Glomerular endothelial cell (primary cell): ENCODE results near the gene RDH14. TPM values are rescaled to one million over a fixed set of nuclear protein-coding genes. Genes with fewer than 3 reads are reported as not detected.

Experiments
- DNase-seq: peaks from one replicate; pipeline ENCODE4 v3.0.0-alpha.2; 2011; ENCODE audit warnings: low read depth, low spot score; ENCODE audit errors: extremely low read depth
- total RNA-seq: library from RNA; depleted of rRNA; stranded (reverse); fragments of >200 nt; gene quantifications from 2 replicates; pipeline ENCODE4 v1.2.3, GENCODE V29; 2015

The RDH14 gene
- total RNA-seq, 1 donor from 2014 or later, result 19.4 TPM

DNA sequence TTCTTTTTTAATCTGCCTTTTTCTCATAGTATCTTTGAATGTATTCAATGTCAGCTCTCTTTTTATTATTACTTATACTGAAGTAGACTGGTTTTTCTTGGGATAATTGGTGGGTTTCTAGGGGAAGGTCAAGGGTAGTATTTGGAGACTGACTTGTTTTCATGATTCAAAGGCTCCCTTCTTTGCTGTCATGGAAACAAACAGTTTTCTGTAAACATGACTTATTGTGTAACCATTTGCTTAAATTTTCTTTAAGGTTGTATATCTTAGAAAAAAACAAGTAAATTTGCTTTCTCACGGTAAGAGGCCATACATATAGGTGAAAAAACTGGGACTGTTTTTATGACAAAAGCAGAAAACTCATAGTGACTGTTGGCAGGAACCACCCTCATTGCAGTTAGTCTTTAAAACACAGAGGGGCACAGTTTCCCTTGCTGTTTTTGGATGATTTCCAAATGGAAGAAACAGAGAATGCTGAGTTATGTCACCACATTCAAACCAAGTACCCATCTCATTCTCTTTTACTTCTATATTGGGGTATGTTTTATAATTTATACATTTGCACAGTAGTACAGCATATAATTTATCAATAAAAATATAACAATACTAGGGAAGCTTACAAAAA, 5.8 kb upstream of the RDH14 start:
- DNase-seq, result no peak

GRCh38 chr2:18560797-18561085, 288 bp upstream of the RDH14 start:
- no peak for DNase-seq

DNA sequence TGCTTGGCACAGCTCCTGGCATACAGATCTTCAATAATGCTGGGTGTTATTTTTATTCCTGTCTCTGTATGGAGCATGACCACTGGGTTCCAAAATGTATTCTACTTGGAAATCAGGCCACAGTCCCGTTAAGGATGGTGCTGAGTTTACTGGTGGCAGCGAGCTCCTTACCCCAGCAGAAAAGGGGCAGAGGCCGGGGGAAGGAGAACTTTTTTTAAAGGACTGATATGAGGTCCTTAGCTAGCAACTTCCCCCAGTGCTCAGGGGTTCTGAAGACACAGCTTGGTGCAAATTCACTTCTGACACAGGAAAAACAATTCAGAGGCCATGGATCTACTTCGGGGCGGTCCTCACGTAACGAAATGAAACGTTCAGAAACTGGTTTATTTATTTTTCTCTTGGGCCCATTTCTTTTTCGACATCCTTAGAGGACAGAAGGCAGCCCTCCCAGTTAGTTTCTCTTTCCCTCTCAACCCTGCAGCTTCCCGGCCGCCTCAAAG, 872 bp downstream of the RDH14 start:
- no peak for DNase-seq

DNA sequence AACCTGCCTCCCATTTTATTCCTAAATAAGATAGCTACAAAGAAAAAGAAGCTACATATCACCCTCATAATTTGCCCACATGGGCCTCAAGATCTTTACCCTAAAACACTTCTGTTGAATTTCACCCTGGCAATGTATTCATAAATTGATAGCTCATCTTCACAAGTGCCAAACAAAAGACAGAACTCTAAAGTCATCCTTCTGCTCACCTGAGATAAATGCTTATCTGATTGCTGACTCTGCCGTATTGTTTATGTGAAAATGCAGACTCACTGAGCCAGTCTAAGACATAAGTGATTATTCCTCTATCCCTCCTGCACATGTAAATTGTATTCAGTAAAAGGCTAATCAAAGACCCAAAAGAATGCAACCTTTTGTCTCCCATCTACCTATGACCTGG, 2.0 kb downstream of the RDH14 start:
- DNase-seq, result no peak

DNA sequence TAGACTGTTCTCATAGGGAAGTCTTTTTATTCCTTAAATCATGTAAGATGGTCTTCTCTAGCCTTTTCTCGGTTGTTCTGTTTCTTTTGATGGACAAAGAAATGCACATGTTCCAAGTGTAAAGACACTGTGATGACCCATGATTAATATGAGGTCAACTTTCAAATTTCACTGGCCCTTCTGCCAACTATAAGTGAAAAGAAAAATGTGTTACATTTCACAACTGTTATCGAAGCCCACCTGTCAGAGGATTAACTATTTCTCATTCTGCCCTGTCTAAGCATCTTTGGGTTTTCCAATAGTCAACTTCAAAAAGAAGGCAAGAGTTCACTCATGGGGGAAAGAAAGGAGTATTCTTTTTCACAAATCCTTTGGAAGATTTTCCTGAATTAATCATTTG, 3.3 kb downstream of the RDH14 start:
- no peak for DNase-seq

DNA sequence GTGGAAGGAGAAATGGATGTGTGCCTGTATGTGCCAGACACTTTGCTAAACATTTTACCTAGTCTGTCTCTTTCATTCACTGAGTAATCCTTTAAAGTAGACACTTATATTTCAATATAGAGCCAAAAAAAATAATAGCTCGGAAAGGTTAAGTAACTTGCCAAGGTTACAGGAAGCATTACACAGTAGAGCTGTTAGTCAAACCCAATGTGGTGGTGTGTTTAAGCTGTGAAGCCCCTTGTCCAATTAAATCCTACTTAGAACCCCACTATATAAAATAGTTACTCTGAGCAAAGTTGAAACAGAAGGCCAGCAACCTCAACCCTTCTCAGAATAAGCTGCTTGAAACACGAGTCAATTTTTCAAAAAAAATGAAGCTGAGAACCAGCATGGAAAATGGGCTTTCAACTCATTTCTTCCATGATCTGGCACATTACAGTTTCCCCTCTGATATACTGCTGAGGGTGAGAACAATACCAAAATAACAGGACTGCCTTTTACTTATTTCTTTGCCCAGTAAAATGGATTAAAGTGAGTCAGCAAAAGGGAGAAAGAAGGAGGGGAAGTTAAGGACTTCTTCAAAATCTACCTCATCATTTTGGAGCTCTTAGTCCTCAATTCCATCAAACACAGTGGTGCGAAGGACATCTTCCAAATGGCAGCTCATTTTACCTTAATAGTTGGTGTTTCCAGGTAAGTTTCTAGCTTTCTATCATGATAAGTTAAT, 7.9 kb downstream of the RDH14 start:
- DNase-seq, result no peak

- no peak for DNase-seq
These were observed 8.8 kb downstream of the RDH14 start for GRCh38 chr2:18551623-18552022.

GRCh38 chr2:18551169-18551568, 9.3 kb downstream of the RDH14 start:
- no peak for DNase-seq

DNA sequence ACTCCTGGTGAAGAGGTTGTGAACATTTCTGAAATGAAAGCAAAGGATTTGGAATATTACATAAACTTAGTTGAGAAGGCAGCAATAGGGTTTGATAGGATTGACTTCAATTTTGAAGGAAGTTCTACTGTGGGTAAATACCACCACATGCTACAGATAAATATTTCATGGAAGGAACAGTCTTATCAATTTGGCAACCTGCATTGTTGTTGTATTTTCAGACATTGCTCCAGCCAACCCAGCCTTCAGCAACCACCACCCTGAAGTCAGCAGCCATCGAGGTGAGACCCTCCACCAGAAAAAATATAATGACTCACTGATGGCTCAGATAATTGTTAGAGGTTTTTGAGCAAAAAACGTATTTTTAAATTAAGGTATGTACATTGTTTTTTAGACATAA, 10.0 kb downstream of the RDH14 start:
- no peak for DNase-seq

DNA sequence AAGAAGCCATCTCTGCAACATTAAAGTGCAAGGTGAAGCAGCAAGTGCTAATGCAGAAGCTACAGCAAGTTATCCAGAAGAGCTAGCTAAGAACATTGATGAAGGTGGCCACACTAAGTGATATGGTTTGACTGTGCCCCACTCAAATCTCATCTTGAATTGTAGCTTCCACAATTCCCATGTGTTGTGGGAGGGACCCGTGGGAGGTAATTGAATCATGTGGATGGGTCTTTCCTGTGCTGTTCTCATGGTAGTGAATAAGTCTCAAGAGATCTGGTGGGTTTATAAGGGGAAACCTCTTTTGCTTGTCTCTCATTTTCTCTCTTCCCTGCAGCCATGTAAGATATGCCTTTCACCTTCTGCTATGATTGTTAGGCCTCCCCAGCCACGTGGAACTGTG, 11.4 kb downstream of the RDH14 start:
- no peak for DNase-seq

DNA sequence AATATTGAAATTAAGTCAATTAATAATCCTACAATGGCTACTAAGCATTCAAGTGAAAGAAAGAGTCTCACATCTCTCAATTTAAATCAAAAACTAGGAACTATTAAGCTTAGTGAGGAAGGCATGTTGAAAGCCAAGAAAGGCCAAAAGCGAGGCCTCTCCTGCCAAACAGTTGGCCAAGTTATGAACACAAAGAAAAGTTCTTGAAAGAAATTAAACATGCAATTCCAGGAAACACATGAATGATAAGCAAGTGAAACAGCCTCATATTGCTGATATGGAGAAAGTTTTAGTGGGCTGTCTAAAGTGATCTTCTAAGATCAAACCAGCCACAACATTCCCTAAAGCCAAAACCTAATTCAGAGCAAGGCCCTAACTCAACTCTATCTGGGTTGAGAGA, 11.8 kb downstream of the RDH14 start:
- DNase-seq, result no peak

DNA sequence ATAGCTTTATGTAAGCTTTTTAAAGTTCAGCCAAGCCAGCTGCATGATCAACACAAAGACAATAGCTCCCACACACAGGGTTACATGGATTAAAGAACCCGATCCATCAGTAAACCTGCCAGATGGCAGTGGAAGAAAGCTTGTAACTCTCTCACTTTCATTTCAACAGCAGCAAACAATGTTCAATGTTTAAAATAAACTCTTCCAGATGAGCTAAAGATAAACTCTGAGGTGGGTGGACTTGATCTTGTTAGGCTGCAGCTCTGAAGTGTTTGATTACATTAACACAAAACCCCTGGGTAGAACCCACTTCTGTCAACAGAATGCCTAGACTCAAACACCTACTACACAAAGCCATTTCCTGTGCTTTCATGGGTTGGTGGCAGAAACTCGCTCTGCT, 13.9 kb downstream of the RDH14 start:
- DNase-seq, result no peak

DNA sequence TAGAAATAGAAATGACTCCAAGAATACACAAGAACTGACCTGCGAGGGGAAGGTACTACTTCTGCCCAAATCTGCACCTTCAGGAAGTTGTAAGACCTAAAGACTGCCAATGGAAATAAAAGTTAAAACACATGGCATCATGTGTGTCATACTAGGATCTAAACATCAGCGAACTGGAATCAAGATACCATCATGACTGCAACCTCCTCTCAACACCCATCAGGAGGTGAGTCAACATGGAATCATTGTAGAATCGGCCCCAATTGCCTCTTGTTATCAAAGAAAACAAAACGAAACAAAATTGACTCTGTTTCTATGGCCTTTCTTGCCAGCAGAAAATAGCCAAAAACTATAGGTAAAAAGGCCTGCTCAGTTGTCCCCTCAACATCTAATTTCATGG, 15.1 kb downstream of the RDH14 start:
- DNase-seq, result no peak

DNA sequence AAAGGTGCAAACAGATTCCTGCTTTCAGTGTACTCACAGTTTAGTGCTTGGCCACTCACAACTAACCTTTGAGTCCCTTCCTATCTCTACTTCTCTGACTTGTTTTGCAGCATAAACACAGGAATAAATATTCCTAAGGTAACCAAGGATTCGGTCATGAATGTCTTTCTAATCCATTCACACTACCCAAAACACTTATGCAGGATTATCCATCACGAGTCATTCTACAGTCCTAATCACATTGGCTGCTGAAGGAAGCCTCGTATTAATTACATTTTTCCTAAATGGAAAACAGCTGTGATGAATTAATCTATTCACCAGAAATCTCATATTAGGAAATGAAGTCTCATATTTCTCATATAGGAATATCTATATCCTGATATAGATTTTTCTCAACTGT, 16.3 kb downstream of the RDH14 start:
- DNase-seq, result no peak

DNA sequence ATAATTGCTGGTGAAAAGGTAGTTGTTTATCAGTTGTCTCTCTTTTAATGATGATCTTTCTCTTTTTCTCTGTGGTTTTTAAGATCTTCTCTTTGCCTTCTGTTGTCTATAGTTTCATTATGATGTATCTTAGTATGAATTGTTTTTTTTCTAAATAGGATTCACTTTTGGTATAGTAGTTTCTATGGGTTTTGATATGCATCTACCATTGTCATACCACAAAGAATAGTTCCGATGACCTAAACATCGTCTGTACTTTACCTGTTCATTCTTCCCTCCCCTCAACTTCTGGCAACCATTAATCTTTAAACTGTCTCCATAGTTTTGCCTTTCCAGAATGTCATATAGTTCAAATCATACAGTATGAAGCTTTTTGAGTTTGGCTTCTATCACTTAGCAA, 19.6 kb downstream of the RDH14 start:
- no peak for DNase-seq

DNA sequence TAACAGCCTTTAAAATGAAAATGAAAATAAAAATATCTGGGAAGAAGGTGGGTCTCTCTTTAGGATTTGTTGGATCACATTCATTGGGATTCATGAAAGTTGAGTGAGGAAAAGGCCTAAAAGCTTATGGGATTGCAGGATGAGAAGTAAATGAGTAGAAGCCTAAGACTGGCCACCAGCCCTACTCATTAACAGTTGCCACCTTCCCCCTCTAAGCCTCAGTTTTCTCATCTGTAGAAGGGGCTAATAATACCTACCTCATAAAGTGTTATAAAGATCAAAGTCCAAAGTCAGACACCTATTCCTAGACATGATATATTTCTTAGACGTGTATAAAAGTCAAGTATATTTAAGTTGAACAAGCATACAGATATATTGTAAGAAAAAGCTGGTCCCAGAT, 23.8 kb downstream of the RDH14 start:
- no peak for DNase-seq

GRCh38 chr2:18536100-18536499, 24.4 kb downstream of the RDH14 start:
- no peak for DNase-seq

DNA sequence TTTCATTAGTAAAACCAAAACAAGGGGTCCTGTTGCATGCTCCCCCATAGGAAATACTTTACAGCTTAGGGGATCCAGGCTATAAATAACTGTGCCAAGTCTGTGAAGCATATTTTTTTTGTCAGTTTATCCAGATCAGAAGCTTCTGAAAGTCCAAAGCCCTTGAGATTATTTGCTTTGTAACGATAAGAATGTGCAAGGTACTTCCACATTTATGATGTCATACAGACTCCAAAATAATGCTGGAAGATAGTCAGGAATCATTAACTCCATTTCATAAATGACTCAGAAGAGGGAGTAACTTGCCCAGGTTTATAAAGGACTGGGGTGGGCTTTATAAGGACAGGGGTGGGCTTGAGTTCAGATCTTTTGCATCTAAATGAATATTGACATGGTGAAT, 29.3 kb downstream of the RDH14 start:
- DNase-seq, result no peak

DNA sequence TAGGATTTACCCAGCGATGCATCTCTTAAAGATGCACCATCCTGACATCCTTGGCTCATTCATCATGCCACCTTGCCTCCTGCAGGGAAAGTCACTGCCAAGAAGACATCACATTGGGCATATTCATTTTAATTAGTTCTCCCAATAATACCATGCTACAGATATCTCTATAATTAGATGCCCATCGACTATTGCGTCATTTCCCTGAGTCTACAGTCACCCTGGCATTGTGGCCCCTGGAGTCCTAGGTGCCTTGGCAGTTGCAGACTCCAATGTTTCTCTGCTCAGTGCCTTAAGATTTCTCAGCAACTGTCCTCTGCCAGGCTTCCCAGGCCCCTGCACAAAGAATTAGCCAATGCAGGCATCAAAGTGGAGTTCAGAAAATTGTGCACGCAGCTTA, 32.6 kb downstream of the RDH14 start:
- DNase-seq, result no peak

GRCh38 chr2:18527326-18527725, 33.1 kb downstream of the RDH14 start:
- no peak for DNase-seq

- DNase-seq, result no peak
These were observed 34.0 kb downstream of the RDH14 start for GRCh38 chr2:18526429-18526828.

DNA sequence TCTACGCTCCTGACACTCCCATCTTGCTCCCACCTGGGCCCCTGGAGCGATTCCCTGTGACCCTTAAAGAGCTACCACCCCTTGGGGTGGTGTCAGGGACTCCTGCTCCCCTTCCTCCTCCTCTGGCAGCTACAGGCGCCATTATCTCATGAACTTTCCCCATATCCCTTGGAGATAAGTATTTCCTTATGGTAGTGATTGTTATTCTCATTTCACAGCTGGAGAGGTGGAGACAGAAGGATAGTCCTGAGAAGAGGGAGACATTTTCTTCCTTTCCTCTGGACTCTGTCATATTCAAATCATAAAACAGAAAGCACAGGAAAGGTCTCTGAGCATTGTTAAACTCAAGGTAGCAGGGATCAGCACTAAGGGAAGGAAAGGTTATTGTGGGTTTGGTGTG, 34.6 kb downstream of the RDH14 start:
- no peak for DNase-seq

DNA sequence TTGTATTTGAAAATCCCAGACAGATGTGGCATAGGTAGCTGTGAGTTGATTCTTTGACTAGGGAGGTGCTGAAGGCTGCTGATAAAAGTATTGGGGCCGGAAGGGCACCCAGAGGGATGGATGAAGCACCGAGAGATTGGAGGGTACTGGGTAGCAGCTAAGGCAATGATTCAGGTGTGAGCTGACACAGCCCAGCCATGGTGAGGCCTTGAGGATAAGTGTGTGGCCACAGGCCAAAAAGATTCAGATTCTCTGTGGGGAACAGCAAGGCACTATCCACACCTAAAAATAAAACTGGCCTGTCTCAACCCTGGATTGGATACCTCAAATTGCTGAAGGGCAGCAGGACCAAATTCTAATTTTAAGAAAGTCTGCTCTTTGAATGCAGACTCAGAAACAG, 35.2 kb downstream of the RDH14 start:
- DNase-seq, result no peak
